Measurements from ENCODE around the gene PCLO.
"Not testable (repeated sequence)": the region's sequence is repeated elsewhere in the genome, so short reads cannot be mapped to it uniquely, and the experiment has no call there.

The PCLO gene

GRCh38 chr7:83040484-83040883 lies 122.2 kb downstream of the PCLO start:
- no peak for DNase-seq

- DNase-seq: no peak
Measured at GRCh38 chr7:83038787-83039186, 123.9 kb downstream of the PCLO start.

- no peak for DNase-seq
Measured at GRCh38 chr7:83036721-83037380, 125.8 kb downstream of the PCLO start.

- no peak for DNase-seq
Measured at GRCh38 chr7:83036130-83036529, 126.6 kb downstream of the PCLO start.

GRCh38 chr7:83032195-83032594 lies 130.5 kb downstream of the PCLO start:
- no peak for DNase-seq

GRCh38 chr7:83023817-83024665 lies 138.6 kb downstream of the PCLO start:
- not testable (repeated sequence) for DNase-seq

- DNase-seq: no peak
Measured at GRCh38 chr7:83021032-83021431, 141.7 kb downstream of the PCLO start.

GRCh38 chr7:83020161-83020560 lies 142.5 kb downstream of the PCLO start:
- no peak for DNase-seq

GRCh38 chr7:83015916-83016315 lies 146.8 kb downstream of the PCLO start:
- no peak for DNase-seq

GRCh38 chr7:83014546-83014945 lies 148.1 kb downstream of the PCLO start:
- no peak for DNase-seq

- no peak for DNase-seq
Measured at GRCh38 chr7:83011954-83012353, 150.7 kb downstream of the PCLO start.

- no peak for DNase-seq
Measured at GRCh38 chr7:83005410-83005809, 157.3 kb downstream of the PCLO start.

GRCh38 chr7:83001362-83002040 lies 161.2 kb downstream of the PCLO start:
- no peak for DNase-seq

GRCh38 chr7:82998436-82998835 lies 164.2 kb downstream of the PCLO start:
- no peak for DNase-seq

GRCh38 chr7:82985144-82985802 lies 177.4 kb downstream of the PCLO start:
- DNase-seq: no peak

GRCh38 chr7:82980130-82980788 lies 182.4 kb downstream of the PCLO start:
- no peak for DNase-seq

- DNase-seq: no peak
Measured at GRCh38 chr7:82975811-82976468, 186.7 kb downstream of the PCLO start.

GRCh38 chr7:82972135-82972534 lies 190.5 kb downstream of the PCLO start:
- no peak for DNase-seq

- DNase-seq: no peak
Measured at GRCh38 chr7:82965088-82966036, 197.3 kb downstream of the PCLO start.

GRCh38 chr7:82964150-82964882 lies 198.4 kb downstream of the PCLO start:
- DNase-seq: no peak

Measured in inflammatory macrophage (primary cell).